Endothelial cell of umbilical vein (primary cell): ENCODE measurements around the gene HERC5. TPM values are rescaled to one million over a fixed set of nuclear protein-coding genes. Genes with fewer than 3 reads are reported as not detected.
"Not testable (repeated sequence)": the region's sequence is repeated elsewhere in the genome, so short reads cannot be mapped to it uniquely, and the experiment has no call there.

ENCODE experiments used
- BruUV-seq: library from RNA; stranded (reverse); fragments of 400-500 nt; replicated peaks from 2 replicates; lab custom pipeline; 2021; lab: Mats Ljungman, UMichigan
- CTCF ChIA-PET: fragments of 300-600, 350-600 bp; sonication (Branson Sonifier 250); formaldehyde crosslinking; loops from one replicate; lab custom pipeline; 2021; ENCODE audit warnings: antibody characterized with exemption, inconsistent platforms; lab: Charles Lee
- POLR2A ChIA-PET: fragments of 300-600, 350-600 bp; sonication (Branson Sonifier 250); formaldehyde crosslinking; loops from one replicate; lab custom pipeline; 2021; ENCODE audit warnings: antibody characterized with exemption, inconsistent platforms; lab: Charles Lee
- DNase-seq: peaks from one replicate; pipeline ENCODE4 v3.0.0-alpha.2; 2011; ENCODE audit warnings: low read depth, low spot score
- FAIRE-seq: peaks from 2 replicates; lab custom pipeline; 2011; peaks lifted over from hg19 to GRCh38; lab: Jason Lieb, UNC
- H2AFZ ChIP-seq: 2 replicates; pipeline ENCODE4 v1.6.0; 2012; ENCODE audit warnings: low read depth, low read length, control low read depth, inconsistent platforms
- H3K27ac ChIP-seq: 2 replicates; pipeline ENCODE4 v1.5.1; 2011; ENCODE audit warnings: low read depth, mild to moderate bottlenecking, control low read depth, low read length, moderate library complexity; ENCODE audit not compliant: insufficient read depth
- H3K27me3 ChIP-seq, 2 experiments: 2 replicates each; pipeline versions ENCODE4 v1.6.0 to v1.6.1; 2011; ENCODE audit warnings: low read length in 2 of 2, mixed read lengths in 1 of 2; ENCODE audit not compliant: control insufficient read depth in 2 of 2, insufficient read depth in 2 of 2
- H3K36me3 ChIP-seq, 2 experiments: 2 replicates in 1 of 2; 3 replicates in 1 of 2; pipeline ENCODE4 v1.5.1; 2011; ENCODE audit warnings: low read length in 2 of 2, mild to moderate bottlenecking in 1 of 2, moderate library complexity in 1 of 2; ENCODE audit not compliant: control insufficient read depth in 2 of 2, insufficient read depth in 2 of 2; ENCODE audit errors: extremely low read depth in 1 of 2
- H3K4me1 ChIP-seq: 3 replicates; pipeline ENCODE4 v1.5.1; 2011; ENCODE audit warnings: mild to moderate bottlenecking, low read length; ENCODE audit not compliant: control insufficient read depth, insufficient read depth; ENCODE audit errors: extremely low read depth
- H3K4me2 ChIP-seq: 2 replicates; pipeline ENCODE4 v1.6.1; 2011; ENCODE audit warnings: low read length, control low read depth, mixed read lengths; ENCODE audit not compliant: insufficient read depth
- H3K4me3 ChIP-seq, 3 experiments: fragments of 200-600 bp in 1 of 3; sonication (generic), shearing (Covaris generic) in 1 of 3; replicated peaks in 1 of 3; 2 replicates each; pipeline ENCODE4 v1.5.1; 2011 to 2016; ENCODE audit warnings: control low read depth in 3 of 3, low read length in 3 of 3, mild to moderate bottlenecking in 2 of 3, inconsistent platforms in 1 of 3, low read depth in 1 of 3, moderate library complexity in 1 of 3; ENCODE audit not compliant: insufficient read depth in 1 of 3
- H3K79me2 ChIP-seq: 2 replicates; pipeline ENCODE4 v1.6.0; 2012; ENCODE audit warnings: low read length, inconsistent platforms; ENCODE audit not compliant: control insufficient read depth, insufficient read depth
- H3K9ac ChIP-seq: replicated peaks from 2 replicates; pipeline ENCODE3; 2011; ENCODE audit warnings: low read length, control low read depth; ENCODE audit not compliant: insufficient read depth; ENCODE audit errors: extremely low read depth
- H3K9me1 ChIP-seq: replicated peaks from 3 replicates; pipeline ENCODE4 v1.6.0; 2011; ENCODE audit warnings: mild to moderate bottlenecking, low read length; ENCODE audit not compliant: control insufficient read depth, insufficient read depth; ENCODE audit errors: extremely low read depth
- H3K9me3 ChIP-seq: replicated peaks from 2 replicates; pipeline ENCODE4 v1.5.1; 2012; ENCODE audit warnings: low read length, inconsistent platforms; ENCODE audit not compliant: control insufficient read depth, insufficient read depth
- H4K20me1 ChIP-seq: replicated peaks from 2 replicates; pipeline ENCODE3; 2011; ENCODE audit warnings: mild to moderate bottlenecking, low read length; ENCODE audit not compliant: control insufficient read depth, insufficient read depth; ENCODE audit errors: extremely low read depth
- MYC ChIP-seq: IDR thresholded peaks from one replicate; pipeline ENCODE4 v1.6.1; 2011; ENCODE audit warnings: mild to moderate bottlenecking, low read depth, low read length
- POLR2A ChIP-seq: IDR thresholded peaks from 2 replicates; pipeline ENCODE4 v1.6.1; 2012; ENCODE audit warnings: low read depth, mild to moderate bottlenecking, control low read depth, low read length
- POLR2AphosphoS5 ChIP-seq: IDR thresholded peaks from 2 replicates; pipeline ENCODE4 v1.6.1; 2012; ENCODE audit warnings: low read depth, mild to moderate bottlenecking, control low read depth, low read length, moderate library complexity; ENCODE audit not compliant: insufficient read depth
- dilution Hi-C: fragments of 300-500 bp; cut with MboI; formaldehyde crosslinking; loops from one replicate; pipeline ENCODE4 v1.15.0; 2019; ENCODE audit warnings: low sequenced_read_pairs; ENCODE audit not compliant: extremely low pct_ligation_motif_present
- intact Hi-C: fragments of 100-400 bp; cut with micrococcal nuclease; formaldehyde crosslinking; loops from one replicate; pipeline ENCODE4 v1.10.0; 2022
- polyA plus RNA-seq, 4 experiments: library from polyadenylated mRNA; depleted of rRNA in 3 of 4; stranded (reverse) in 3 of 4; unstranded in 1 of 4; fragments of >200 nt; gene quantifications; 2 replicates each; pipeline versions ENCODE4 v1.2.1 to v1.2.3, GENCODE V29; 2011 to 2012; ENCODE audit warnings: missing spikeins in 1 of 4
- total RNA-seq: library from RNA; stranded (reverse); gene quantifications from 2 replicates; pipeline ENCODE4 v1.2.3, GENCODE V29; 2021

The HERC5 gene
- total and polyA plus RNA-seq, 2 donors (not counting 3 experiments of a cell fraction or from before 2014, with no cell fraction given) = 0.19 to 0.91 TPM

- H2AFZ ChIP-seq = no peak overlapping the region
- no peaks in the 10 kb centered on the region for H3K9me3 ChIP-seq
- no peaks in the 10 kb centered on the region for H3K79me2 ChIP-seq
- CTCF ChIA-PET = no interaction called here
- no TSS peak for BruUV-seq
- no peak overlapping the region for H3K4me2 ChIP-seq
- H3K27me3 ChIP-seq = no peaks in the 10 kb centered on the region
- POLR2A ChIA-PET = no interaction called here
- no peak for TF ChIP-seq POLR2AphosphoS5
- TF ChIP-seq MYC = no peak
- TF ChIP-seq POLR2A = no peak
- intact Hi-C loops = no loop called here
- dilution Hi-C loops = no loop called here
- no peak for FAIRE-seq
- no peak for DNase-seq
- H3K9me1 ChIP-seq = no peaks in the 10 kb centered on the region
- no peaks in the 10 kb centered on the region for H3K36me3 ChIP-seq
- no peaks in the 10 kb centered on the region for H4K20me1 ChIP-seq
- no peaks in the 10 kb centered on the region for H3K4me1 ChIP-seq
- H3K27ac ChIP-seq = no peak overlapping the region
- H3K9ac ChIP-seq = no peak overlapping the region
- H3K4me3 ChIP-seq = no peak overlapping the region
Measured at GRCh38 chr4:88429401-88429800, 27.5 kb upstream of the HERC5 start.

GRCh38 chr4:88435987-88436693, 20.8 kb upstream of the HERC5 start:
- ChIA-PET CTCF (no interaction called here), POLR2A (no interaction called here)

GRCh38 chr4:88437873-88438272, 19.0 kb upstream of the HERC5 start:
- POLR2A ChIA-PET, H3K9ac ChIP-seq, H3K4me3 ChIP-seq, H3K9me3 ChIP-seq, H2AFZ ChIP-seq, H3K27me3 ChIP-seq, dilution Hi-C loops, H3K4me2 ChIP-seq, H4K20me1 ChIP-seq, DNase-seq, H3K27ac ChIP-seq, FAIRE-seq, H3K36me3 ChIP-seq, H3K79me2 ChIP-seq, H3K4me1 ChIP-seq, BruUV-seq, H3K9me1 ChIP-seq, intact Hi-C loops: not testable (repeated sequence)
- CTCF ChIA-PET = interaction anchor here (0.8 to 1.5 kb wide), 6 partner anchors 12 to 219 kb away, joined by 3 to 4 read pairs (median 4); no protein-coding TSS in a partner anchor

More at GRCh38 chr4:88435987-88436693, 20.8 kb upstream of the HERC5 start:
- Histone ChIP-seq H2AFZ (no peak overlapping the region), H3K27me3 (no peaks in the 10 kb centered on the region), H3K4me2 (no peak overlapping the region), H3K4me3 (no peak overlapping the region), H3K36me3 (no peaks in the 10 kb centered on the region), H3K9ac (no peak overlapping the region), H4K20me1 (no peaks in the 10 kb centered on the region), H3K27ac (no peak overlapping the region), H3K79me2 (no peaks in the 10 kb centered on the region), H3K4me1 (no peaks in the 10 kb centered on the region), H3K9me1 (no peaks in the 10 kb centered on the region), H3K9me3 (no peaks in the 10 kb centered on the region)
- BruUV-seq = no TSS peak
- no peak for FAIRE-seq
- dilution Hi-C loops = no loop called here
- no peak for DNase-seq
- TF ChIP-seq MYC = no peak
- intact Hi-C loops = no loop called here
